Gastrocnemius medialis (tissue), 4 donors: ENCODE measurements around the gene IL17RB.

Experiments
- CTCF ChIP-seq, 5 experiments: fragments of 450-650 bp in 3 of 5; fragments of 200-600 bp in 2 of 5; sonication (generic) in 2 of 5; IDR thresholded peaks in 4 of 5; conservative IDR thresholded peaks in 1 of 5; 1 replicate in 4 of 5; 2 replicates in 1 of 5; pipeline ENCODE4 v1.5.1; 2016 to 2019; ENCODE audit warnings: antibody characterized with exemption in 5 of 5, mild to moderate bottlenecking in 3 of 5, moderate library complexity in 3 of 5
- POLR2A ChIP-seq, 2 donors: fragments of 450-650 bp; IDR thresholded peaks; one replicate each; pipeline ENCODE4 v1.6.1; 2017; ENCODE audit warnings: antibody characterized with exemption in 2 of 2, mild to moderate bottlenecking in 2 of 2, moderate library complexity in 2 of 2

- TF ChIP-seq CTCF (IDR thresholded peaks at IDR 0.05 in 4 of 5, conservative IDR thresholded peaks at IDR 0.05 in 1 of 5) (no peak), POLR2A (IDR thresholded peaks at IDR 0.05) (no peak)
Measured at GRCh38 chr3:53858096-53858741, 11.9 kb downstream of the IL17RB start.
